ENCODE measurements around the gene BAIAP2L1. TPM values are rescaled to one million over a fixed set of nuclear protein-coding genes. Genes with fewer than 3 reads are reported as not detected.

The BAIAP2L1 gene
- total RNA-seq, 1 donor from 2014 or later = 35.1 TPM

GRCh38 chr7:98297626-98298286, 103.1 kb downstream of the BAIAP2L1 start:
- Histone ChIP-seq H3K4me3 (no peak overlapping the region), H3K79me2 (ENCODE audit: low read depth) (no peaks in the 10 kb centered on the region), H4K20me1 (ENCODE audit: low read depth) (peaks cover 18% of the 10 kb centered on the region), H3F3A (ENCODE audit: low read depth) (peaks cover 11% of the 10 kb centered on the region), H3K27ac (no peak overlapping the region), H3K4me1 (peaks cover 6% of the 10 kb centered on the region), H3K4me2 (no peak overlapping the region), H3K27me3 (no peaks in the 10 kb centered on the region), H3K9me3 (ENCODE audit: low read depth) (no peaks in the 10 kb centered on the region), H3K36me3 (no peaks in the 10 kb centered on the region), H3K9ac (no peak overlapping the region), H2AFZ (replicated peaks) (no peak overlapping the region)
- Mint-ChIP-seq H3K4me3 (no peak overlapping the region), H3K4me1 (peaks cover 7% of the 10 kb centered on the region), H3K36me3 (peaks cover 2% of the 10 kb centered on the region), H3K9me3 (no peaks in the 10 kb centered on the region), H3K27ac (no peak overlapping the region), H3K27me3 (ENCODE audit: insufficient read depth, low read depth) (peaks cover 4% of the 10 kb centered on the region)
- DNase-seq (ENCODE audit: low spot score) = no peak
- TF ChIP-seq EZH2 (IDR thresholded peaks at IDR 0.05) (no peak), EZH2phosphoT487 (IDR thresholded peaks at IDR 0.05) (no peak), CTCF (IDR thresholded peaks at IDR 0.05) (no peak)

DNA sequence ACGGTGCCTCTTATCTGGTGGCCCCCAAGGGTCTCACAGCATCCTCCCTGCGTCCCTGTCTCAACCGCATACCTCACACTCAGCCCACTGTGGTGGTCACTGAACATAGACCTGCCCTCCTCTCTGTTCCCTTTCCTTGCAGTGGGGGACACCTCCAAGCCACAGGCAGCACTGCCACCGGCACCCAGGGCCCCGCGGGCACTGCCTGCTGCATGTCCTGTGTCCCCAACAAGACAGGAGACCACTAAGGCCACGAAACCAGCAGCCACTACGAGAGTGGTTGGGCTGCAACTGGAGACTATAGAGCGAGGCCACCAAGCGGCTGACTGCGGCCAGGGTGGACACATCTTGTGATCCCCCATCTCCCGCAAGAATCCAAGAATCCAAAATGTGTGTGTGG, 104.1 kb downstream of the BAIAP2L1 start:
- Histone ChIP-seq H3K27me3 (no peaks in the 10 kb centered on the region), H3K9ac (no peak overlapping the region), H3K4me2 (no peak overlapping the region), H3K79me2 (ENCODE audit: low read depth) (no peaks in the 10 kb centered on the region), H4K20me1 (ENCODE audit: low read depth) (peaks cover 20% of the 10 kb centered on the region), H3K9me3 (ENCODE audit: low read depth) (no peaks in the 10 kb centered on the region), H3K27ac (no peak overlapping the region), H2AFZ (replicated peaks) (no peak overlapping the region), H3K4me3 (no peak overlapping the region), H3K4me1 (peaks cover 6% of the 10 kb centered on the region), H3K36me3 (no peaks in the 10 kb centered on the region), H3F3A (ENCODE audit: low read depth) (peaks cover 11% of the 10 kb centered on the region)
- TF ChIP-seq EZH2phosphoT487 (IDR thresholded peaks at IDR 0.05) = no peak
- TF ChIP-seq CTCF (IDR thresholded peaks at IDR 0.05) = no peak
- TF ChIP-seq EZH2 (IDR thresholded peaks at IDR 0.05) = no peak
- no peak for DNase-seq (ENCODE audit: low spot score)
- Mint-ChIP-seq H3K27me3 (ENCODE audit: insufficient read depth, low read depth) (peaks cover 4% of the 10 kb centered on the region), H3K9me3 (no peaks in the 10 kb centered on the region), H3K4me1 (peaks cover 7% of the 10 kb centered on the region), H3K36me3 (peaks cover 4% of the 10 kb centered on the region), H3K4me3 (no peak overlapping the region), H3K27ac (peak overlapping the region; percentile 96)

DNA sequence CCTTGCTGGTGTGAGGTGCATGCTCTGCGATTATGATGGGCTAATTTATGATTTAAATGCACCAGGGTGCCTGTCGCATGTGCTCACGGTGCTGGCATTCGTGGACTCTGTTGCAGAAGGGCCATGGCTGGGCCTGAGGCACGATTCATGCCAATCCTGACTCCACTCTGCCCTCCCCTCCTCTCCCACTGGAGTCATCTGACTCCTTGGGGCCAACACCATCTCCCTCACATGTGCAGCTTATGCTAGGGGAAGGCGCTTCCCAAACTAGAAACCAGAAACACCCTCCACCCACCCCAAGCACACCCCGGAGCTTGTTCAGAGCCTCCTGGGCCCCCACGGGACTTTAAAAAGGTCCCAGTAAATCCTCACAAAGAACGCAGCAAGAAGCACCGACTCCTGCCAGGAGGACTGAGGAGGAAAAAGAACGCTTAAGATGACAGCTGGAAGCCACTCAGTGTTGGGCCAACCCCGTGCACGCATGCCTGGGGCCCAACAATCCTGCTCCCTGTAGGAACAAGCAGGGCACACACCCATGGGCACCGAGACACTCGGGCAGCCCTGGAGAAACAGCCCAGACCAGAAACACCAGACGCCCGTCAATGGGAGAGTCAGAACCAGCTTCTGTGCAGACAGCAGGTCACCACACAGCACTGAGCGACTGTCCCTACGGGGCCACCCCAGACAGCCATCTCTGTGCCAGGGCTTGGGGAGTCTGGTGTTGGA, 105.3 kb downstream of the BAIAP2L1 start:
- H3K27ac ChIP-seq = no peak overlapping the region
- peaks cover 4% of the 10 kb centered on the region for H3K79me2 ChIP-seq (ENCODE audit: low read depth)
- H3K36me3 Mint-ChIP-seq = peaks cover 2% of the 10 kb centered on the region

More for the DNA sequence above, 105.3 kb downstream of the BAIAP2L1 start:
- no peak for DNase-seq (ENCODE audit: low spot score)
- Histone ChIP-seq H3F3A (ENCODE audit: low read depth) (peaks cover 11% of the 10 kb centered on the region), H3K9ac (no peak overlapping the region), H3K4me1 (peaks cover 6% of the 10 kb centered on the region), H3K9me3 (ENCODE audit: low read depth) (no peaks in the 10 kb centered on the region), H3K4me3 (no peak overlapping the region), H2AFZ (replicated peaks) (no peak overlapping the region), H4K20me1 (ENCODE audit: low read depth) (peaks cover 25% of the 10 kb centered on the region), H3K4me2 (no peak overlapping the region), H3K27me3 (no peaks in the 10 kb centered on the region), H3K36me3 (no peaks in the 10 kb centered on the region)
- Mint-ChIP-seq H3K27ac (no peak overlapping the region), H3K27me3 (ENCODE audit: insufficient read depth, low read depth) (peaks cover 3% of the 10 kb centered on the region), H3K9me3 (no peaks in the 10 kb centered on the region), H3K4me1 (peaks cover 3% of the 10 kb centered on the region), H3K4me3 (no peak overlapping the region)
- no peak for TF ChIP-seq EZH2 (IDR thresholded peaks at IDR 0.05)
- no peak for TF ChIP-seq EZH2phosphoT487 (IDR thresholded peaks at IDR 0.05)
- TF ChIP-seq CTCF (IDR thresholded peaks at IDR 0.05) = no peak
